ENCODE results near the gene FAM241A. TPM values are rescaled to one million over a fixed set of nuclear protein-coding genes. Genes with fewer than 3 reads are reported as not detected.

FAM241A gene
- total RNA-seq, 1 donor, result 2.2 TPM

- DNase-seq (ENCODE audit: insufficient read length, low spot score, missing footprints), result peak; percentile 86
Measured at GRCh38 chr4:112147697-112148096, 2.4 kb downstream of the FAM241A start.

GRCh38 chr4:112150920-112151319 lies 5.7 kb downstream of the FAM241A start:
- H4K20me1 ChIP-seq (ENCODE audit: insufficient read depth, low read length), result no peaks in the 10 kb centered on the region
- H3K79me2 ChIP-seq (ENCODE audit: insufficient read depth, low read length), result peaks cover 17% of the 10 kb centered on the region
- H3K4me2 ChIP-seq (ENCODE audit: insufficient read depth, low read length), result no peak overlapping the region
- no peaks in the 10 kb centered on the region for H3K9me3 ChIP-seq (ENCODE audit: low read depth, low read length)
- no peaks in the 10 kb centered on the region for H3K36me3 ChIP-seq (ENCODE audit: insufficient read depth, low read length)
- peaks cover 5% of the 10 kb centered on the region for H3K4me1 ChIP-seq (ENCODE audit: insufficient read depth, low read length)
- no peaks in the 10 kb centered on the region for H3K27me3 ChIP-seq (ENCODE audit: insufficient read depth, low read length)
- no peak overlapping the region for H2AFZ ChIP-seq (ENCODE audit: low read length)
- H3K27ac ChIP-seq (ENCODE audit: low read depth, low read length), result no peak overlapping the region
- H3K4me3 ChIP-seq (ENCODE audit: insufficient read depth, low read length), result no peak overlapping the region
- DNase-seq (ENCODE audit: insufficient read length, low spot score, missing footprints), result no peak
- TF ChIP-seq CTCF (IDR thresholded peaks at IDR 0.05; ENCODE audit: extremely low read depth, low read depth, low read length), result no peak

More at GRCh38 chr4:112147697-112148096, 2.4 kb downstream of the FAM241A start:
- Histone ChIP-seq H3K4me2 (ENCODE audit: insufficient read depth, low read length) (peak overlapping the region; percentile 93), H3K27me3 (ENCODE audit: insufficient read depth, low read length) (no peaks in the 10 kb centered on the region), H3K4me1 (ENCODE audit: insufficient read depth, low read length) (peaks cover 5% of the 10 kb centered on the region), H4K20me1 (ENCODE audit: insufficient read depth, low read length) (no peaks in the 10 kb centered on the region), H3K79me2 (ENCODE audit: insufficient read depth, low read length) (peaks cover 17% of the 10 kb centered on the region), H3K4me3 (ENCODE audit: insufficient read depth, low read length) (peak overlapping the region; percentile 46), H3K9me3 (ENCODE audit: low read depth, low read length) (no peaks in the 10 kb centered on the region), H3K27ac (ENCODE audit: low read depth, low read length) (no peak overlapping the region), H3K36me3 (ENCODE audit: insufficient read depth, low read length) (no peaks in the 10 kb centered on the region), H2AFZ (ENCODE audit: low read length) (peak overlapping the region; percentile 77)
- no peak for TF ChIP-seq CTCF (IDR thresholded peaks at IDR 0.05; ENCODE audit: extremely low read depth, low read depth, low read length)

- Histone ChIP-seq H3K4me2 (ENCODE audit: insufficient read depth, low read length) (no peak overlapping the region), H3K27ac (ENCODE audit: low read depth, low read length) (no peak overlapping the region), H3K4me1 (ENCODE audit: insufficient read depth, low read length) (peaks cover 5% of the 10 kb centered on the region), H3K27me3 (ENCODE audit: insufficient read depth, low read length) (no peaks in the 10 kb centered on the region), H3K4me3 (ENCODE audit: insufficient read depth, low read length) (no peak overlapping the region), H2AFZ (ENCODE audit: low read length) (no peak overlapping the region), H3K36me3 (ENCODE audit: insufficient read depth, low read length) (no peaks in the 10 kb centered on the region), H4K20me1 (ENCODE audit: insufficient read depth, low read length) (no peaks in the 10 kb centered on the region), H3K79me2 (ENCODE audit: insufficient read depth, low read length) (peaks cover 7% of the 10 kb centered on the region), H3K9me3 (ENCODE audit: low read depth, low read length) (no peaks in the 10 kb centered on the region)
- no peak for DNase-seq (ENCODE audit: insufficient read length, low spot score, missing footprints)
- no peak for TF ChIP-seq CTCF (IDR thresholded peaks at IDR 0.05; ENCODE audit: extremely low read depth, low read depth, low read length)
Measured at GRCh38 chr4:112152521-112152920, 7.3 kb downstream of the FAM241A start.

- no peak overlapping the region for H2AFZ ChIP-seq (ENCODE audit: low read length)
- no peak overlapping the region for H3K4me2 ChIP-seq (ENCODE audit: insufficient read depth, low read length)
- H3K27me3 ChIP-seq (ENCODE audit: insufficient read depth, low read length), result no peaks in the 10 kb centered on the region
- H3K79me2 ChIP-seq (ENCODE audit: insufficient read depth, low read length), result peaks cover 6% of the 10 kb centered on the region
- no peaks in the 10 kb centered on the region for H4K20me1 ChIP-seq (ENCODE audit: insufficient read depth, low read length)
- H3K36me3 ChIP-seq (ENCODE audit: insufficient read depth, low read length), result no peaks in the 10 kb centered on the region
- DNase-seq (ENCODE audit: insufficient read length, low spot score, missing footprints), result no peak
- no peak overlapping the region for H3K4me3 ChIP-seq (ENCODE audit: insufficient read depth, low read length)
- TF ChIP-seq CTCF (IDR thresholded peaks at IDR 0.05; ENCODE audit: extremely low read depth, low read depth, low read length), result no peak
- H3K4me1 ChIP-seq (ENCODE audit: insufficient read depth, low read length), result no peaks in the 10 kb centered on the region
- H3K27ac ChIP-seq (ENCODE audit: low read depth, low read length), result no peak overlapping the region
- H3K9me3 ChIP-seq (ENCODE audit: low read depth, low read length), result no peaks in the 10 kb centered on the region
Measured at GRCh38 chr4:112153211-112153791, 8.0 kb downstream of the FAM241A start.
